ENCODE measurements around the gene KCNH4.
A peak's percentile ranks its signal among the peaks of the same experiment; 100 is the strongest.

KCNH4 gene

GRCh38 chr17:42119301-42119700 is 61.6 kb downstream of the KCNH4 start:
- no peak for DNase-seq

GRCh38 chr17:42118545-42118944 is 62.4 kb downstream of the KCNH4 start:
- DNase-seq, result peak in 1 of 58 donors; percentile 20

- no peak for DNase-seq
Observed at GRCh38 chr17:42118126-42118510, 62.8 kb downstream of the KCNH4 start.

GRCh38 chr17:42117397-42118125 is 63.4 kb downstream of the KCNH4 start:
- no peak for DNase-seq

- peak in 56 of 58 donors; percentile 3 to 85 (median 52) for DNase-seq
Observed at GRCh38 chr17:42116705-42117396, 64.1 kb downstream of the KCNH4 start.

GRCh38 chr17:42114118-42114517 is 66.8 kb downstream of the KCNH4 start:
- no peak for DNase-seq

- no peak for DNase-seq
Observed at GRCh38 chr17:42113293-42114069, 67.5 kb downstream of the KCNH4 start.

- peak in 52 of 58 donors; percentile 29 to 87 (median 61) for DNase-seq
Observed at GRCh38 chr17:42112552-42113176, 68.3 kb downstream of the KCNH4 start, which contains the start of gene DHX58. Gene DHX58 (minus strand): TSS chr17:42112714. CDS start chr17:42111892, 822 bp downstream.

- peak in 29 of 58 donors; percentile 14 to 79 (median 58) for DNase-seq
Observed at GRCh38 chr17:42111871-42112551, 68.9 kb downstream of the KCNH4 start.

- no peak for DNase-seq
Observed at GRCh38 chr17:42111265-42111636, 69.7 kb downstream of the KCNH4 start.

- no peak for DNase-seq
Observed at GRCh38 chr17:42110301-42111264, 70.4 kb downstream of the KCNH4 start.

GRCh38 chr17:42109086-42109485 is 71.9 kb downstream of the KCNH4 start:
- DNase-seq, result no peak

- DNase-seq, result peak in 47 of 58 donors; percentile 12 to 86 (median 53)
Observed at GRCh38 chr17:42107597-42108576, 73.1 kb downstream of the KCNH4 start.

- no peak for DNase-seq
Observed at GRCh38 chr17:42107124-42107523, 73.8 kb downstream of the KCNH4 start.

Measured in anterior cingulate cortex (tissue), 58 donors.